GM18517 (cell line): Measurements from ENCODE around the gene KIRREL2.
"Not testable (repeated sequence)": the region's sequence is repeated elsewhere in the genome, so short reads cannot be mapped to it uniquely, and the experiment has no call there.

Source experiments
- ATAC-seq: cut with Tn5 transposase; IDR thresholded peaks from one replicate; pipeline ENCODE4 v1.9.1; 2021; ENCODE audit warnings: mild to moderate bottlenecking, moderate library complexity; ENCODE audit not compliant: unreplicated experiment

Gene KIRREL2

GRCh38 chr19:35895911-35896642 is 39.4 kb downstream of the KIRREL2 start:
- ATAC-seq = no peak

GRCh38 chr19:35896643-35897040 is 39.9 kb downstream of the KIRREL2 start:
- ATAC-seq = no peak

- ATAC-seq = no peak
Measured at GRCh38 chr19:35897706-35898451, 41.2 kb downstream of the KIRREL2 start.

GRCh38 chr19:35898499-35898809 is 41.7 kb downstream of the KIRREL2 start:
- ATAC-seq = no peak

- peak; percentile 39 for ATAC-seq
Measured at GRCh38 chr19:35899547-35900214, 43.0 kb downstream of the KIRREL2 start.

- ATAC-seq = no peak
Measured at GRCh38 chr19:35901055-35901644, 44.4 kb downstream of the KIRREL2 start.

GRCh38 chr19:35901854-35902661 is 45.3 kb downstream of the KIRREL2 start, which contains the start of gene HCST:
Gene HCST (plus strand): TSS chr19:35902529. CDS start chr19:35902594, 65 bp downstream.
- no peak for ATAC-seq

GRCh38 chr19:35902870-35903475 is 46.3 kb downstream of the KIRREL2 start:
- ATAC-seq = no peak

GRCh38 chr19:35903550-35904179 is 47.0 kb downstream of the KIRREL2 start:
- ATAC-seq = no peak

- ATAC-seq = no peak
Measured at GRCh38 chr19:35904311-35905068, 47.8 kb downstream of the KIRREL2 start.

GRCh38 chr19:35905178-35905727 is 48.5 kb downstream of the KIRREL2 start:
- no peak for ATAC-seq

- no peak for ATAC-seq
Measured at GRCh38 chr19:35907377-35907745, 50.6 kb downstream of the KIRREL2 start.

- ATAC-seq = no peak
Measured at GRCh38 chr19:35908010-35908441, 51.3 kb downstream of the KIRREL2 start, which contains the start of gene TYROBP. Gene TYROBP (minus strand): TSS chr19:35908295. CDS start chr19:35908228, 67 bp downstream.

- ATAC-seq = no peak
Measured at GRCh38 chr19:35908973-35909683, 52.4 kb downstream of the KIRREL2 start.

- ATAC-seq = no peak
Measured at GRCh38 chr19:35909684-35910035, 52.9 kb downstream of the KIRREL2 start.

GRCh38 chr19:35910355-35910754 is 53.6 kb downstream of the KIRREL2 start:
- ATAC-seq = not testable (repeated sequence)

GRCh38 chr19:35911173-35911572 is 54.5 kb downstream of the KIRREL2 start:
- ATAC-seq = no peak

- ATAC-seq = no peak
Measured at GRCh38 chr19:35911790-35912189, 55.1 kb downstream of the KIRREL2 start.
